ENCODE results near the gene ADAM19. TPM values are rescaled to one million over a fixed set of nuclear protein-coding genes. Genes with fewer than 3 reads are reported as not detected.

ADAM19 gene
- total RNA-seq, 1 donor, result 11.2 TPM

DNA sequence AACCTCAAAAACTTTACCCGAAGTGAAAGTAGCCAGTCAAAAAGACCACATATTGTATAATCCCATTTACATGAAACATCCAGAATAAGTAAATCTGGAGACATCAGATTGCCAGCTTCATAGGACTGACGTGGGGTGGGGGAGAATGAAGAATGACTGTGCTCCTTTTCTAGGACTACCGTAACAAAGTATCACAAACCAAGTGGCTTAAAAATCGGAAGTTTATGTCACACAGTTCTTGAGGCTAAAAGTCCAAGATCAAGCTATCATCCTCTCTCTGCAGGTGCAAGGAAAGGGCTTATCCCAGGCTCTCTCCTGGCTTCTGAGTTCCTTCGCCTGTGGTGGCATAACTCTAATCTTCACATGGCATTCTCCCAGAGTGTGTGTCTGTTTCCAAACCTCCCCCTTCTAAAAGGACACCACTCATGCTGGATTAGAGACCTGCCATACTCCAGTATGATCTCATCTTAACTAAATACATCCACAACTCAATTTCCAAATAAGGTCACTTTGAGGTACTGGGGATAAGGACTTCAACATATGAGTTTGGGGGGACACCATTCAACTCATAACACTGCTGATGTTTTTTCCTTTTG lies 25.5 kb downstream of the ADAM19 start:
- TF ChIP-seq, protein P1, sequence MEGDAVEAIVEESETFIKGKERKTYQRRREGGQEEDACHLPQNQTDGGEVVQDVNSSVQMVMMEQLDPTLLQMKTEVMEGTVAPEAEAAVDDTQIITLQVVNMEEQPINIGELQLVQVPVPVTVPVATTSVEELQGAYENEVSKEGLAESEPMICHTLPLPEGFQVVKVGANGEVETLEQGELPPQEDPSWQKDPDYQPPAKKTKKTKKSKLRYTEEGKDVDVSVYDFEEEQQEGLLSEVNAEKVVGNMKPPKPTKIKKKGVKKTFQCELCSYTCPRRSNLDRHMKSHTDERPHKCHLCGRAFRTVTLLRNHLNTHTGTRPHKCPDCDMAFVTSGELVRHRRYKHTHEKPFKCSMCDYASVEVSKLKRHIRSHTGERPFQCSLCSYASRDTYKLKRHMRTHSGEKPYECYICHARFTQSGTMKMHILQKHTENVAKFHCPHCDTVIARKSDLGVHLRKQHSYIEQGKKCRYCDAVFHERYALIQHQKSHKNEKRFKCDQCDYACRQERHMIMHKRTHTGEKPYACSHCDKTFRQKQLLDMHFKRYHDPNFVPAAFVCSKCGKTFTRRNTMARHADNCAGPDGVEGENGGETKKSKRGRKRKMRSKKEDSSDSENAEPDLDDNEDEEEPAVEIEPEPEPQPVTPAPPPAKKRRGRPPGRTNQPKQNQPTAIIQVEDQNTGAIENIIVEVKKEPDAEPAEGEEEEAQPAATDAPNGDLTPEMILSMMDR (IDR thresholded peaks at IDR 0.05; ENCODE audit: insufficient read depth, low read length), result no peak
- no peak overlapping the region for H3K4me3 ChIP-seq (ENCODE audit: low read depth, low read length)
- DNase-seq (ENCODE audit: low read depth), result no peak

DNA sequence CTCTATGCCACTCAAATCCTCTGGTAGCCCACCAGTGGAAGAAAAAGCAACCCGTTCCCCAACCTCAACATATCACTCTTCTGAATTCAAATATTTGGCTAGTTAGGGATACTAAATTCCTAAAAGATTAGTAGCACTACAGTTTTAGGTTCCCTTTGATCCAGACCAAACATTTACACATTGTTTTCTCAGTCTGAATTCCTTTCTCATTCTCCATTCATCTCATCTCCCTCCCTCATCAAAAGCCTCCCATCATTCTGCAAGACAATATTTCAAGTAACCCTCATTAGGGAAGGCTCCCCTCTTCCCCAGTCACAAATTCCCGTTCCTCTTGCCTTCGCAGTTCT lies 26.3 kb downstream of the ADAM19 start:
- H3K4me3 ChIP-seq (ENCODE audit: low read depth, low read length), result no peak overlapping the region
- DNase-seq (ENCODE audit: low read depth), result peak; percentile 48
- TF ChIP-seq, protein P1 (IDR thresholded peaks at IDR 0.05; ENCODE audit: insufficient read depth, low read length), result no peak

DNA sequence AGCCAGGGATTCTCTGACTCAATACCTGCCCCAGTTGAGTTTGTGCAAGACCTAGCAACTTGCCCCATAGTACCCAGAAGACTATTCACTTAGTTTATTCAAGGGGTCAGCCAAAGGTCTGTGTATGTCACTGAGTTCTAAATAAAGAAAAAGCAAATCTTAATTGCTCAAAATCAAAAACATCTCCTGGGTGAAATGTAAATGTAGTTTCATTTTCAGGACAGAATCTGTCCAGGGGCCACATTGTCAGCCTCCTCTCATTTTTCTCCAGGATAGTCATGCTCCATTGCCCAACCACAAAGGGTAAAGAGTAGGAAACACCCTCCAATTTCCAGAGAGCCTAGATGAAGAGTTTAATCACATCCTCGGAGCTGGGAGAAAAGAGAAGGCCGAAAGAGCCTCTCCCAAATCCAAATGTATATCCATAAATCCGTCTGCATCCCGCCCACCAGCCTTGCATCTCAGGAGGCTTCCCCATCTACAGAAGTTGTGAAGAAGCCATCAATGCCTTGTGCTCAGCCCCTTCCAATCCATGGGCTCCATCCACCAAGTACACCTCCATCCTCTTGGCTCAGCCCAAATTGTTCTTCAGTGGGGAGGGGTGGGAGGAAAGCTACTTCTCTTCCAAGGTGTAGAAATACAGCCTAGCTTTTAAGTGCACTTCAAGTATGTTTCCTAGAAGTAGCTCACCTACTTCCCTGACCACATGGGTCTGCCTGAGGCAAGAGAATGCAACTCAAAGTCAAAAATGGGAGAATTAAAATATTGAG lies 26.9 kb downstream of the ADAM19 start:
- DNase-seq (ENCODE audit: low read depth), result peak; percentile 97
- TF ChIP-seq, protein P1 (IDR thresholded peaks at IDR 0.05; ENCODE audit: insufficient read depth, low read length), result no peak
- H3K4me3 ChIP-seq (ENCODE audit: low read depth, low read length), result peak overlapping the region; percentile 32

DNA sequence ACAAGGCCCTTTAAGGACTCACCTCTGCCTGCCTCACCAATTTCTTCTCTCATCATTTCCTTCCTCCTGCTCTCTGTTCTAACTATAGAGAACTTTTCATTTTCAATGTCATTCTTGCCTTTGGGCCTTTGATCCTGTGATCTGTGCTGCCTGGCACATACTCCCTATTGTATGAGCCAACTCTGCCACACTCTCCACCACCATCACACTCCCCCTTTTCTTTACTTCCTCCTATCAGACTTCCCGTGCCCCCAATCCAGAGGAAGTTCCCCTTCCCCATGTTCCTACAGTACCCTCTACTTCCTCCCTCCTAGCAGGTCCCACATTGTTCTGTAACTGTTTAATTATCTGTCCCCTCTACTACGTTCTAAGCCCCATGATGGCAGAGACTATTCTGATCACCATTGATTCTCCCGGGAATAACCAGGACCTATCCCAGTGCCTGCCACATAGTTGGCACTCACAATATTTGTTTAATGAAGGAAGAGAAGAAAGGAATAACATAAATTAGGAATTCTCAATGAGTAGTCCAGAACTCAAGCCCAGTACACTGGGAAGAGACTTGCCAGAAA lies 27.5 kb downstream of the ADAM19 start:
- no peak overlapping the region for H3K4me3 ChIP-seq (ENCODE audit: low read depth, low read length)
- DNase-seq (ENCODE audit: low read depth), result no peak
- TF ChIP-seq, protein P1 (IDR thresholded peaks at IDR 0.05; ENCODE audit: insufficient read depth, low read length), result no peak

DNA sequence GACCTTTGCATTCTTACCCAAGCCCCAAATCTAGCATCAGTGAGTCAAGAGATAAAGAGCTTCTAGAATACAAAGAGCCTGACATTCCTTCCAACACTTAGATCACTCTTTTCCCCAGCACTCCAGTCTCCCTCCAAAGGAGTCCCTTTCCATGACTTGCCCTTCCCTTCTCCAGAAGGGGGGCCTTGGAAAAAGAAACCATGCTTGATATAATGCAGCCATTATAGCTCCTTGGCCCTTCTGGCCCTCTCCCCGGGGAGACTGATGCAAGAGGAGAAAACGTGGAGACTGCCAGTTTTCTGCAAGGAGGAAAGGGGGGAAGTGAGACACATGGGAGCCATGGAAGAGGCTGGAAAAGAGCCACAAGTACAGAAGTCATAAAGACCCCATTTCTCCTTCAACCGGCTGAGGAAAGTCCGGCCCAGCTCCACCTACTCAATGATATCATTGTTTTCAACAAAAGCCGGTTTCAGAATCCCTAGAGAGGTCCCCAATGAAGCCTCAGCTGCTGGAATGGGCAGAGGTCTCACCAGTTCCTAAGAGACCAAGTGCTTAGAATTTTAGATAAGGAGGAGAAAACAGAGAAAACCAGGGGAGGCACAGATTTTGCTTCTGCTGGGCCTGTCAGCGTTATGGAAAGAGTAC lies 29.0 kb downstream of the ADAM19 start:
- TF ChIP-seq, protein P1 (IDR thresholded peaks at IDR 0.05; ENCODE audit: insufficient read depth, low read length), result no peak
- peak; percentile 94 for DNase-seq (ENCODE audit: low read depth)
- no peak overlapping the region for H3K4me3 ChIP-seq (ENCODE audit: low read depth, low read length)

DNA sequence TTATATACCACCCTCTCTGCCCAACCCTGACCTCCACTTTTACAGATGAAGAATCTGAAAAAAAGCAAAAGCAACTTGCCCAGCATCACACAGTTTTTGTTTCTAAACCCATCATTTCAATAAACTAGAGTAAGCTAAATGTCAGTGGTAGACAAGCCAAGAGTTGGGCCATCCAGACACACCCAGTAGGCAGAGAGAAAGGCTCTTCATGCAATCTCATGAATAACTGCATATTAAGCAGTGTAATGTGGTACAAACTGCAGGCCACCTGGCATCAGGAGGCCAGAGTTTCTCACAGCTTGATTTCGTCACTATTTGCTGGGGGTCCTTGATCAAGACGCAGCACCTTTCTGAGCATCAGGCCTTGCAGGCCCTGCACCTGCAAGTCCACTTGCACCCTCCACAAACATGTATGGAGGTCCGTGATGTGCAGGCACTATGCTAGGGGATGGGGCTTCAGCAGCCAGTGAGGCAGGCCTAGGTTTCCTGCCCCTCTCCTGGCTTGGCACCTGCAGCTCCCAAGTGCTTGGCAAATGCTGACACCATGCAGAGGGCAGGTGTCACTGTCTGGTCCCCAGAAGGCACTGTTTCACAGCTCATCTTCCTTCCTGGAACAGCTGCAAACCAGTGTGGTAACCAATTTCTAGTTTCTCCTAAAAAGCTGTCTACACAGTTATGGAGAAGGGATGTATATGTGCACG lies 29.8 kb downstream of the ADAM19 start:
- DNase-seq (ENCODE audit: low read depth), result no peak
- no peak overlapping the region for H3K4me3 ChIP-seq (ENCODE audit: low read depth, low read length)
- TF ChIP-seq, protein P1 (IDR thresholded peaks at IDR 0.05; ENCODE audit: insufficient read depth, low read length), result no peak
